ENCODE measurements around the gene CDH15.

DNA sequence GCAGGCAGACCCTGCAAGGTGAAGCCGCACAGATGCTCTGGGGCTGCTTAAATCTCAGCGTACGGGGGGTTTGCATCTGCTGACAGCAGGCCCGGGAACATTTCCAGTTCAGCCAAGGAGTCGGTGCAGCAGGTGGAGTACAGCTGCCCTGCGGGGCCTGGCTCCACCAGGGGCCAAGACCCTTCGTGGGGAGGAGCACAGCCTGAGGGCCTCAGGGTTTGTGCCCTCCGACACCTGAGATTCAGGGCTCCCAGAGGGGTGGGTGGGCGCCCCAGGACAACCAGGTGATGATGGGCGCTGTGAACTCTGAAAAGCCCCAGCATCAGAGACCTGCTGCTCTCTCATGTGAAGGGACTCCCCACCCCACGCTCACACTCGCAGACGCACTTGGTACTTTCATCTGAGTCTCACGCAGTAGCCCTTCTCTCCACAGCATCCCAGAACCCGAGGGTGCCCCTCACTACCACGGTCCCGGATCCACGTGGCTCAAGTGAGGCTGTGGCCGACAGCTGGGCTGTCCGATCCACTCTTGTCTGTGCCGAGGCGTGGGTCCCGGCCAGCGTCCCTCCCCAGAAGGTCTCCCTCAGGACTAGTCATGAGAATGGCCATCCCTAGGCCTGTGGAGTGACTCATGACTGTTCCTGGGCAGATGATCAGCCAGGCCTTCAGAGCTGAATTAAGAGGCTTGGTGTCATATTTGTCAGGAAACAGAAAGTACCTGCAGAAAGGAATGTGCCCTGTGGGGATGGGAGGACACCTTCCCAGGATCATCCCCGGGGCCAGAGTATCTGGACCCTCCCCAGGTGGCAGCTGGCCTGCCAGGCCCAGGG lies 48.3 kb upstream of the CDH15 start:
- TF ChIP-seq, protein P1, sequence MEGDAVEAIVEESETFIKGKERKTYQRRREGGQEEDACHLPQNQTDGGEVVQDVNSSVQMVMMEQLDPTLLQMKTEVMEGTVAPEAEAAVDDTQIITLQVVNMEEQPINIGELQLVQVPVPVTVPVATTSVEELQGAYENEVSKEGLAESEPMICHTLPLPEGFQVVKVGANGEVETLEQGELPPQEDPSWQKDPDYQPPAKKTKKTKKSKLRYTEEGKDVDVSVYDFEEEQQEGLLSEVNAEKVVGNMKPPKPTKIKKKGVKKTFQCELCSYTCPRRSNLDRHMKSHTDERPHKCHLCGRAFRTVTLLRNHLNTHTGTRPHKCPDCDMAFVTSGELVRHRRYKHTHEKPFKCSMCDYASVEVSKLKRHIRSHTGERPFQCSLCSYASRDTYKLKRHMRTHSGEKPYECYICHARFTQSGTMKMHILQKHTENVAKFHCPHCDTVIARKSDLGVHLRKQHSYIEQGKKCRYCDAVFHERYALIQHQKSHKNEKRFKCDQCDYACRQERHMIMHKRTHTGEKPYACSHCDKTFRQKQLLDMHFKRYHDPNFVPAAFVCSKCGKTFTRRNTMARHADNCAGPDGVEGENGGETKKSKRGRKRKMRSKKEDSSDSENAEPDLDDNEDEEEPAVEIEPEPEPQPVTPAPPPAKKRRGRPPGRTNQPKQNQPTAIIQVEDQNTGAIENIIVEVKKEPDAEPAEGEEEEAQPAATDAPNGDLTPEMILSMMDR (IDR thresholded peaks at IDR 0.05; ENCODE audit: borderline replicate concordance, extremely low read depth, low read length, poor library complexity, severe bottlenecking): no peak
- TF ChIP-seq EZH2 (IDR thresholded peaks at IDR 0.05; ENCODE audit: borderline replicate concordance, low read depth, low read length, severe bottlenecking): no peak
